Neutrophil (primary cell): ENCODE data around the gene LY6G5C.
A peak's percentile ranks its signal among the peaks of the same experiment; 100 is the strongest.

Source experiments
- H3K27ac ChIP-seq: fragments of 200-600 bp; sonication (generic); 2 replicates; pipeline ENCODE4 v1.5.1; 2016; ENCODE audit warnings: mild to moderate bottlenecking, moderate library complexity
- H3K27me3 ChIP-seq: fragments of 200-600 bp; sonication (generic); 2 replicates; pipeline ENCODE4 v1.6.0; 2016; ENCODE audit warnings: mild to moderate bottlenecking
- H3K36me3 ChIP-seq: fragments of 200-600 bp; sonication (generic); 2 replicates; pipeline ENCODE4 v1.5.1; 2017
- H3K4me1 ChIP-seq, 2 experiments: fragments of 200-600 bp in 1 of 2; sonication (generic) in 1 of 2; 1 replicate in 1 of 2; 2 replicates in 1 of 2; pipeline versions ENCODE4 v1.5.1 to v1.6.1; 2013 to 2016; ENCODE audit warnings: low read depth in 1 of 2, low read length in 1 of 2, mild to moderate bottlenecking in 1 of 2, moderate library complexity in 1 of 2; ENCODE audit not compliant: control insufficient read depth in 1 of 2, insufficient read depth in 1 of 2
- H3K4me3 ChIP-seq, 2 experiments: fragments of 200-600 bp in 1 of 2; sonication (generic) in 1 of 2; 1 replicate in 1 of 2; 2 replicates in 1 of 2; pipeline ENCODE4 v1.5.1; 2013 to 2016; ENCODE audit warnings: low read depth in 1 of 2, low read length in 1 of 2, mild to moderate bottlenecking in 1 of 2, moderate library complexity in 1 of 2
- H3K9me3 ChIP-seq: fragments of 200-600 bp; sonication (generic); 2 replicates; pipeline ENCODE4 v1.5.1; 2016
- CTCF ChIP-seq: fragments of 200-600 bp; sonication (generic); IDR thresholded peaks from 2 replicates; pipeline ENCODE4 v1.5.1; 2016; ENCODE audit warnings: antibody characterized with exemption

The LY6G5C gene

GRCh38 chr6:31691564-31692108 lies 10.8 kb upstream of the LY6G5C start:
- H3K36me3 ChIP-seq: peaks cover 99% of the 10 kb centered on the region
- no peak overlapping the region for H3K4me3 ChIP-seq
- no peaks in the 10 kb centered on the region for H3K4me1 ChIP-seq

GRCh38 chr6:31691078-31691463 lies 10.2 kb upstream of the LY6G5C start:
- no peaks in the 10 kb centered on the region for H3K9me3 ChIP-seq
- peaks cover 100% of the 10 kb centered on the region for H3K36me3 ChIP-seq
- H3K27ac ChIP-seq: no peak overlapping the region
- H3K4me1 ChIP-seq: no peaks in the 10 kb centered on the region
- no peak for TF ChIP-seq CTCF
- H3K27me3 ChIP-seq: no peaks in the 10 kb centered on the region
- no peak overlapping the region for H3K4me3 ChIP-seq

More at GRCh38 chr6:31691564-31692108, 10.8 kb upstream of the LY6G5C start:
- Histone ChIP-seq H3K27me3 (no peaks in the 10 kb centered on the region), H3K27ac (no peak overlapping the region), H3K9me3 (no peaks in the 10 kb centered on the region)
- no peak for TF ChIP-seq CTCF

DNA sequence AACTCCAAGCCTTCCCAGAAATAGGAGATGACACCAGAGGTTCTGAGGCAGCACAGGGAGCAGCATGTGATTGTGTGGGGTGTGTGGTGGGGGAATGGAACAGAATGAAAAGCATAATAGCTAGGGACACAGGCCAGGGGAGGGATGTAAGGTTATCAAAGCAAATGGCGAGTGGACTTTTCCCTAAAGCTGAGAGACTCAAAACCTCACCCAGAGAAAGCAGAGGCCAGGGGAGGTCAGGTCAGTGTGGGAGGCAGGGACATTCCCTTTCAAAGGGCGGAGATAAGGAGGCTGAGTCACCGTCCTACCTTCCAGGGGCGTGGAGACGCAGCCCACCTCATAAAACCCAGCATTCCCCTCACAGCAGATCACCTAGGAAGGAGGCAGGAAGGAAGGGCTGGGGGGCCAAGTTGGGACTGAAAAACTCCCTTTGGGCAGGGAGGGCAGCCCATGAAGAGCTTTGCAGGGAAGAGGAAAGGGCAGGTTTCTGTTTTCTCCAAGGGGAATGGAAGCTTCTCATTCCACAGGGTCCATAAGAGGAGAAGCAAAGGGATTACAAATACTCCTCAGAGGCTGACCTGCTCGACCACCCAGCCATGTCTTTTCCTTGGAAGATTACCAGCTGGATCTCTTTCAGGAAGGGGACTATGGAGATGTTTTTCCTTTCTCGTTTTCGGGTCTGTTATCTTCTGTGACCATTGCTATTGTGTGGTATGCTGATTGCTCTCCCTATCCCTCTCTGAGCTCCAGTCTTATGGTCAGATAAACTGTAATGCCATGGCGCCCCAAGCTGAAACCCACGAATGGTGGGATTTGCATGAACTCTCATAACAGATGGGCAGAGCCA lies 9.6 kb upstream of the LY6G5C start:
- H3K4me3 ChIP-seq: no peak overlapping the region
- no peak for TF ChIP-seq CTCF
- no peaks in the 10 kb centered on the region for H3K4me1 ChIP-seq
- no peaks in the 10 kb centered on the region for H3K9me3 ChIP-seq
- no peak overlapping the region for H3K27ac ChIP-seq
- peaks cover 100% of the 10 kb centered on the region for H3K36me3 ChIP-seq
- no peaks in the 10 kb centered on the region for H3K27me3 ChIP-seq

- no peaks in the 10 kb centered on the region for H3K27me3 ChIP-seq
- no peak for TF ChIP-seq CTCF
- H3K27ac ChIP-seq: peak overlapping the region; percentile 23
- H3K4me1 ChIP-seq: no peaks in the 10 kb centered on the region
- H3K36me3 ChIP-seq: peaks cover 98% of the 10 kb centered on the region
- no peak overlapping the region for H3K4me3 ChIP-seq
- H3K9me3 ChIP-seq: no peaks in the 10 kb centered on the region
Measured at GRCh38 chr6:31689249-31690110, 8.6 kb upstream of the LY6G5C start.

- peaks cover 97% of the 10 kb centered on the region for H3K36me3 ChIP-seq
- H3K27ac ChIP-seq: no peak overlapping the region
- H3K27me3 ChIP-seq: peaks cover 3% of the 10 kb centered on the region
- TF ChIP-seq CTCF: no peak
- no peak overlapping the region for H3K4me3 ChIP-seq
- no peaks in the 10 kb centered on the region for H3K9me3 ChIP-seq
- H3K4me1 ChIP-seq: peaks cover 0 to 4% of the 10 kb centered on the region in 2 experiments
Measured at GRCh38 chr6:31687860-31688693, 7.2 kb upstream of the LY6G5C start.
